ENCODE results near the gene LGSN. TPM values are rescaled to one million over a fixed set of nuclear protein-coding genes. Genes with fewer than 3 reads are reported as not detected.
A peak's percentile ranks its signal among the peaks of the same experiment; 100 is the strongest.

Gene LGSN
- polyA plus RNA-seq, 2 of the 4 experiments (the other 2 are of a cell fraction), result 11.2 to 39.2 TPM

DNA sequence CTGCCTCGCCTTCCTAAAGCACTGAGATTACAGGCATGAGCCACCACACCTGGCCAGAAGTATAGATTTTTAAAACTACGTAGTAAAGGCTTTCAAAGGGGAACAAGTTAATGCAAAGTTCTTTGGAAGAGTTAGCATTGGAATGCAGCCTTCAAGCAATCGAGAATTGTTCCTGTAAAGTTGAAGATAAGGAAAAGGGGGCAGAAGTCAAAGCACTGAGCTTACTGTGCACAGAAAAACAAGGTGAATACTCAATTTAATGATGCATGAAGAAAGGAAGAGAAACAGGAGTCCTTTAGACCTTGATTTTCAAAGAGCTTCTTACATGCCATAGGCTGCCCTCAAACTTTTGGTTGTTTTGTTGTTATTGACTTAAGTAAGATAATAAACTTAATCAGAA, 29.1 kb upstream of the LGSN start:
- TF ChIP-seq NPAS2 (CRISPR knock-in tag; IDR thresholded peaks at IDR 0.05; ENCODE audit: borderline replicate concordance), result no peak
- ChIA-PET CTCF (interaction anchor here (1.3 to 3.4 kb wide), 3 partner anchors 249 to 454 kb away, joined by 3 to 8 read pairs (median 6); no protein-coding TSS in a partner anchor), POLR2A (no interaction called here)
- DNase-seq (ENCODE audit: low read depth in 1 of 2, low spot score in 1 of 2) (no peak), FAIRE-seq (no peak), ATAC-seq (no peak)
- peaks cover 78% of the 10 kb centered on the region for H3K4me1 ChIP-seq
- no peak overlapping the region for H3K4me2 ChIP-seq
- no peaks in the 10 kb centered on the region for H3K9me3 ChIP-seq
- 88% methylated on average over 3 of the region's 3 CpGs for WGBS (ENCODE audit: missing lambda C conversion rate)
- peak overlapping the region in 1 of 2 experiments; percentile 83; a peak in 3 of 6 replicates for H3K27ac ChIP-seq
- H3K4me3 ChIP-seq, result no peak overlapping the region

DNA sequence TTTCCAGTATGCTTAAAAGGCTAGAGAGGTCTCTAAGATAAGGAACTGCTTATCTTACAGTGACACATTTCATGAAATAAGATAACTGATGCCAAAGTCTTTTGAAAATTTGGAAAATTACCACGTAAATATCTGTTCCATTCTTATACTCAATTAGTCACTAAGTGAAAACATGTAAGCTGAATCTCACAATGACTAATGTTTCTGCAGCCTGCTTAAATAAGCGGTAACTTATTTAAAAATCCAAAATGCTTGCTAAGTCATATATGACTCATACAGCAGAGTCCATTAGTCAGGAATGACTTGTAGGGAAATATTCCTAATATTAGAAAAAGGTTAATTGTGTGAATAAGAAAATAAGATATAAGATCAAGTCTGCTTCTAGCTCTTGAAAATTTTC, 27.8 kb upstream of the LGSN start:
- FAIRE-seq, result peak; percentile 82
- TF ChIP-seq NR3C1 (IDR thresholded peaks at IDR 0.05) (no peak), HEYL (CRISPR knock-in tag; IDR thresholded peaks at IDR 0.05) (no peak), GATA3 (IDR thresholded peaks at IDR 0.05; ENCODE audit: borderline replicate concordance) (peak; percentile 56; the same call in 1 of the 2 replicates), HDAC2 (IDR thresholded peaks at IDR 0.05) (no peak), JUNB (IDR thresholded peaks at IDR 0.05) (peak; percentile 76), BHLHE40 (IDR thresholded peaks at IDR 0.05; ENCODE audit: low read depth, low read length) (no peak), FOSL2 (IDR thresholded peaks at IDR 0.05) (peak; percentile 75), FOSL2 (CRISPR knock-in tag; IDR thresholded peaks at IDR 0.05) (peak; percentile 97), RFX5 (IDR thresholded peaks at IDR 0.05) (no peak), ZNF302 (CRISPR knock-in tag; IDR thresholded peaks at IDR 0.05) (no peak), FOXS1 (CRISPR knock-in tag; IDR thresholded peaks at IDR 0.05) (no peak), HOXB5 (CRISPR knock-in tag; IDR thresholded peaks at IDR 0.05) (no peak), MAFK (IDR thresholded peaks at IDR 0.05; ENCODE audit: partially characterized antibody) (peak; percentile 33)
- TF ChIP-seq, protein P1, sequence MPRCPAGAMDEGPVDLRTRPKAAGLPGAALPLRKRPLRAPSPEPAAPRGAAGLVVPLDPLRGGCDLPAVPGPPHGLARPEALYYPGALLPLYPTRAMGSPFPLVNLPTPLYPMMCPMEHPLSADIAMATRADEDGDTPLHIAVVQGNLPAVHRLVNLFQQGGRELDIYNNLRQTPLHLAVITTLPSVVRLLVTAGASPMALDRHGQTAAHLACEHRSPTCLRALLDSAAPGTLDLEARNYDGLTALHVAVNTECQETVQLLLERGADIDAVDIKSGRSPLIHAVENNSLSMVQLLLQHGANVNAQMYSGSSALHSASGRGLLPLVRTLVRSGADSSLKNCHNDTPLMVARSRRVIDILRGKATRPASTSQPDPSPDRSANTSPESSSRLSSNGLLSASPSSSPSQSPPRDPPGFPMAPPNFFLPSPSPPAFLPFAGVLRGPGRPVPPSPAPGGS (IDR thresholded peaks at IDR 0.05), result no peak
- H3K9me3 ChIP-seq, result no peaks in the 10 kb centered on the region
- ChIA-PET CTCF (interaction anchor here (0.6 to 3.4 kb wide), 2 partner anchors 133 to 455 kb away, joined by 4 to 8 read pairs; no protein-coding TSS in a partner anchor), POLR2A (no interaction called here)
- peak overlapping the region in 1 of 2 experiments; percentile 70; a peak in 4 of 6 replicates for H3K27ac ChIP-seq
- ATAC-seq, result peak; percentile 73 to 81; a peak in 5 of 6 replicates
- peak overlapping the region; percentile 63 for H3K4me2 ChIP-seq
- WGBS (ENCODE audit: missing lambda C conversion rate), result 2% methylated on average over 2 of the region's 2 CpGs
- peak; percentile 34 to 66 for DNase-seq (ENCODE audit: low read depth in 1 of 2, low spot score in 1 of 2)
- peaks cover 66% of the 10 kb centered on the region for H3K4me1 ChIP-seq
- H3K4me3 ChIP-seq, result no peak overlapping the region

DNA sequence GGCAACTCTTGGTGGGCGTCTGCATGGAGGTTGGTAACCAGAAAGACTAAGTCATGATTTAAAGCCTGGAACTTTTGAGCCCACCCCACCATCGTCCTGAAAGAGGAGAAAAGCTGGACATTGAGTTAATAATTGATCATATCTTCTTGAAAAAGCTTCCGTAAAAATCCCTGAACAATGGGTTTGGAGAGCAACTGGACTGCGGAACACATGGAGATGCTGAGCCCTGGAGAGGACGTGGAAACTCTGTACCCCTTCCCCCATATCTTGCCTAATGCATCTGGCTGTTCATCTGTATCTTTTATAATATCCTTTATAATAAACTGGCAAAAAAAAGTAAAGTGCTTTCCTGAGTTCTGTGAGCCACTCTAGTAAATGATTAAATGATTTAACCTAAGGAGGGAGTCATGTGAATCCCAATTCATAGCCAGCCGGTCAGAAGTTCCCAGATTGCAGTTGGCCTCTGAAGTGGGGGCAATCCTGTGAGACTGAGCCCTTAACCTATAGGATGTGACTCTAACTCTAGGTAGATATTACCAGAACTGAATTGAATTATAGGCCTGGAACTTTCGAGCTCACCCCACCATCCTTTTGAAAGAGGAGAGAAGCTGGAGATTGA, 26.5 kb upstream of the LGSN start:
- H3K4me2 ChIP-seq, result peak overlapping the region; percentile 63
- 0 out of 3 replicates have a peak, but pooled peaks cover under 1% of the 10 kb centered on the region for H3K9me3 ChIP-seq
- FAIRE-seq, result no peak
- no peak for DNase-seq (ENCODE audit: low read depth in 1 of 2, low spot score in 1 of 2)
- H3K27ac ChIP-seq, result peak overlapping the region; percentile 70 to 79; a peak in 5 of 6 replicates
- POLR2A ChIA-PET, result no interaction called here
- TF ChIP-seq HDAC2 (IDR thresholded peaks at IDR 0.05), result no peak
- TF ChIP-seq CBX2 (IDR thresholded peaks at IDR 0.05; ENCODE audit: borderline replicate concordance, low read depth), result no peak
- no peak for TF ChIP-seq HOXB13 (CRISPR knock-in tag; IDR thresholded peaks at IDR 0.05; ENCODE audit: low read depth)
- no peak for TF ChIP-seq ESRRA (IDR thresholded peaks at IDR 0.05; ENCODE audit: borderline replicate concordance, low read length)
- TF ChIP-seq, protein P2, sequence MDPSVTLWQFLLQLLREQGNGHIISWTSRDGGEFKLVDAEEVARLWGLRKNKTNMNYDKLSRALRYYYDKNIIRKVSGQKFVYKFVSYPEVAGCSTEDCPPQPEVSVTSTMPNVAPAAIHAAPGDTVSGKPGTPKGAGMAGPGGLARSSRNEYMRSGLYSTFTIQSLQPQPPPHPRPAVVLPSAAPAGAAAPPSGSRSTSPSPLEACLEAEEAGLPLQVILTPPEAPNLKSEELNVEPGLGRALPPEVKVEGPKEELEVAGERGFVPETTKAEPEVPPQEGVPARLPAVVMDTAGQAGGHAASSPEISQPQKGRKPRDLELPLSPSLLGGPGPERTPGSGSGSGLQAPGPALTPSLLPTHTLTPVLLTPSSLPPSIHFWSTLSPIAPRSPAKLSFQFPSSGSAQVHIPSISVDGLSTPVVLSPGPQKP (IDR thresholded peaks at IDR 0.05; ENCODE audit: low read depth, low read length), result no peak
- TF ChIP-seq CHD2 (IDR thresholded peaks at IDR 0.05; ENCODE audit: low read length, partially characterized antibody), result no peak
- no peak for TF ChIP-seq KDM1A (IDR thresholded peaks at IDR 0.05; ENCODE audit: low read depth)
- no peak for TF ChIP-seq ZFP36 (IDR thresholded peaks at IDR 0.05; ENCODE audit: borderline replicate concordance, partially characterized antibody)
- no peak for TF ChIP-seq RCOR1 (IDR thresholded peaks at IDR 0.05; ENCODE audit: low read depth, low read length)
- WGBS (ENCODE audit: missing lambda C conversion rate), result 64% methylated on average over 7 of the region's 7 CpGs
- no peak for ATAC-seq
- no peak overlapping the region for H3K4me3 ChIP-seq
- CTCF ChIA-PET, result interaction anchor here (3.4 kb wide), 1 partner anchor 456 kb away, joined by 8 read pairs; no protein-coding TSS in a partner anchor
- H3K4me1 ChIP-seq, result peaks cover 54% of the 10 kb centered on the region
